ENCODE data around the gene MATK.
"Not testable (repeated sequence)": the region's sequence is repeated elsewhere in the genome, so short reads cannot be mapped to it uniquely, and the experiment has no call there.

Gene MATK

GRCh38 chr19:3770136-3770999, 15.8 kb downstream of the MATK start:
- DNase-seq = no peak

DNA sequence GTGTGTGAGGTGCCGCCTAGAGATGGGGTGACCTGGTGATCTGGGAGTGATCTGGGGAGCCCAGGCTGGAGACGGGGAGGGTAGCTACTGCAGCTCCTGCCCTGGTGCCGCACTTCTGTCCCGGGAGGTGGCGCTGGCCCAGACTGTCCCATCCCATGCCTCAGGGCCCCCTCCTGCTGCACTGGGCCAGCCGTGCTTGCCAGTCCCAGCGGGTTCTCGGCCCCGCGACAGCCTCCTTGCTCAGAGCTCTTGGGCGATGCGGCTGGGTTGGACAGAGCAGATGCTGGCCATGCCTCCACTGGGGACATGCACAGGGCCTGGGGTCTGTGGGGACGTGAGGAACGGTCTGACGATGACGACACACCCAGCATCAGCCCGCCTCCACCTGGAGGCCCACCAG, 16.7 kb downstream of the MATK start:
- DNase-seq = no peak

GRCh38 chr19:3768748-3769099, 17.5 kb downstream of the MATK start:
- no peak for DNase-seq

GRCh38 chr19:3768015-3768747, 18.0 kb downstream of the MATK start:
- no peak for DNase-seq

- no peak for DNase-seq
Measured at GRCh38 chr19:3767050-3767449, 19.1 kb downstream of the MATK start.

- DNase-seq = no peak
Measured at GRCh38 chr19:3766520-3766919, 19.7 kb downstream of the MATK start.

DNA sequence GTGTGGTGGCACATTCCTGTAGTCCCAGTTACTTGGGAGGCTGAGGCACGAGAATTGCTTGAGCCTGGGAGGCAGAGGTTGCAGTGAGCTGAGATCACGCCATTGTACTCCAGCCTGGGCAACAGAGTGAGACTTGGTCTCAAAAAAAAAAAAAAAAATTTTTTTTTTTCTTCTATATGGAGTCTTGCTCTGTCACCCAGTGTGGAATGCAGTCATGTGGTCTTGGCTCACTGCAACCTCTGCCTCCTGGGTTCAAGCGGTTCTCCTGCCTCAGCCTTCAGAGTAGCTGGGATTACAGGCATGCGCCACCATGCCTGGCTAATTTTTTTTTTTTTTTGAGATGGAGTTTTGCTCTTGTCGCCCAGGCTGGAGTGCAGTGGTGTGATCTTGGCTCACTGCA, 20.4 kb downstream of the MATK start:
- DNase-seq = not testable (repeated sequence)

DNA sequence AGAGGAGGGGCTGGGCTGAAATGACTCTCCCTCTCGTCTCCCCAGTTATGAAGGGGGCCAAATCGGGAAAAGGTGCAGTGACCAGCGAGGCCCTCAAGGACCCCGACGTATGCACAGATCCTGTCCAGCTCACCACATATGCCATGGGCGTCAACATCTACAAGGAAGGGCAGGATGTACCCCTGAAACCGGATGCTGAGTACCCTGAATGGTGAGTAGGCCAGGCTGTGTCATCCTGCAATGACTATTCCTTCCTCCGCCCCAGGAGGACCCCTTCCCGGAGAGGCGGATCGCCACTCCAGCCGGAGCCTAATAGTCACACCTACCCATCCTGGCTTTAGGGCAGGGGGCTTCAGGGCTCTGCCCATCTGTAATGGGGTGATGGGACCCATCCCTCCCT, 21.1 kb downstream of the MATK start:
- DNase-seq = no peak

DNA sequence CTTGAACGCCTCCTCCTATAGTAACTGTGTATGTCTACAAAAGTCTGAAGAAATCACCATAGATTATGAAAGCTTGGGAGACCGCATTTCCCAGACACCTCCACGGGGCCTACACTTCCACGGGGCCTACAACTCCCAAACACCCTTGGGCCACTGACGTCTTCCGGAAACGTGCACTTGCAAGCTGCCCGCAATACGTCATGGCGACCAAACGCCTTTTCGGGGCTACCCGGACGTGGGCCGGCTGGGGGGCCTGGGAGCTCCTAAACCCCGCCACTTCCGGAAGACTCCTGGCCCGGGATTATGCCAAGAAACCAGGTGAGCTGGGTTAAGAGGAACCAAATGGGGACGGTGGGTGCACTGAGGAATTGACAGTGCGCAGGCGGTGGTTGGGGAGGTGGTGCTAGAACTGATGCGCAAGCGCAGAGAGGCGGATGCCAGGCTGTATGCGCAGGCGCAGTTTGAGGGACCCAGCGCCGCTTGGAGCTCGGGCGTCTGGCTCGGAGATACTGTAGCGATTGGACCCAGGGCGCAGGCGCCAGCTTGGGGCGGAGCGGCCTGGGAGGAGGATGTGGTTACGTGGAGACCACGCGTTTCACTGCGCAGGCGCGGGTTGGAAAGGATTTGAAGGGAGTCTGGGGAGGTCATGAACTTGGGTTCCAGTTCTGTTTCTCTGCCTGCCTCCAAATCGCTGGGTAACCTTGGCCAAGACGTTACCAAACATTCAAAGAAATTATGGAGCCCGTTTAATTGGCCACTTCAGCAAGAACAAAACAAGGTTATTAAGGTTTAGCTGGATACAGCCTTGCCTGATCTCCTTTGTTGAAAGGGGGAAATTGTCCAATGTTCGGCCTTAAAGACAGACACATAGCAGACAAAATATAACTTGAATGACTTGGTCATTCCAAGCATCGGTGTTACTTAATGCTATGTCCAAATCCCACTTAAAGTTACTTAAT, 23.4 kb downstream of the MATK start, which contains the start of gene MRPL54:
Gene MRPL54 (plus strand): TSS at position 182 of the 959 bp plus-strand sequence. CDS start 19 bp downstream, at position 201.
- peak; percentile 99 for DNase-seq

DNA sequence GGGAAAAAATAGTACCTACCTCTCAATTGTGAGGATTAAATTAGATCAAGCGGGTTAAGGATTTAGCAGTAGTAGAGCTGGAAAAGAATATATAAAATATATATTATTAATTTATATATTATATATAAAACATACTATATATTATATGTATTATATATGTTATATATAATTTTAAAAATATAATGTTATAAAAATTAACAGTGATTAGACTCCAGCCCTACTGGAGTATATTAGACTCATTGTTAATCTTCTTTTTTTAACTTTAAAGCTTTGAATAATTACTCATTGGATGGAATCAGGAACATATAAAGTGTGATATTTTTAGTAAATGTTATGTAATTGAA, 24.1 kb downstream of the MATK start:
- DNase-seq = no peak

DNA sequence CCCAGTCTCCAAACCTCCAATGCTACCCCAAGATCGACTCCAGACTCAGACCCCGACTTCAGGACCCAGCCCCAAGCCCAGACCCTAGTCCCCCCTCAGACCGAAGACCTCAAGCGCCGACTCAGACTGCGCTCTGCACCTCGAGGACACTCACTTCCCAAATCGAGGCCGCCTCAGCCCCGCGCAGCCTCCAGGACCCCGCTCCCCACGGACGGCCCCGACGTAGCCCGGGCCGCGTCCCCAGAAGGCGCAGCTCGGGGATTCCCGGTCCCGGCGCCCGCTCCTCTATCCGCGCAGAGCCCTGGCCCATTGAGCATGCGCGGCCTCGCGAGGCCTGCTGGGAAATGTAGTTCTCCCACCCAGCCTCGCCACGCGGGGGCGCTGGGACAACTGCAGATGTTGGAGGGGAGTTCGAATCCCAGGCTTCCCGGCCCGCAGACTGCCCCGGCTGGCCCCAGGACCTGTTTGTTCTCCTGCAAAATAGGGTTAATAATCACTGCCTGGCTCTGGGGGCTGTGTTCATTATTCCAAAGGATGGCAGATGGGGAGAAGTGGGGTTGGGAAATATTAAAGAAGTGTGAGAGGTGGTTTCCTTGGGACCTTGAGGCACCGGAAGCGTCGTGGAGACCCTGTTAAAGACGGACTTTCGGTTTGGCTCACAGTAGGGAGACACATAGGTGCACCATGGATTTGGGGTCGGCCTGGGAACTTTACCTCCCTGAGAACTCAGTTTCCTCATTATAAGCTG, 24.6 kb downstream of the MATK start, which contains the start of gene APBA3:
Gene APBA3 (minus strand): TSS at position 311 of the 748 bp plus-strand sequence. CDS start 1,428 bp downstream, outside the sequence.
- DNase-seq = peak; percentile 88

DNA sequence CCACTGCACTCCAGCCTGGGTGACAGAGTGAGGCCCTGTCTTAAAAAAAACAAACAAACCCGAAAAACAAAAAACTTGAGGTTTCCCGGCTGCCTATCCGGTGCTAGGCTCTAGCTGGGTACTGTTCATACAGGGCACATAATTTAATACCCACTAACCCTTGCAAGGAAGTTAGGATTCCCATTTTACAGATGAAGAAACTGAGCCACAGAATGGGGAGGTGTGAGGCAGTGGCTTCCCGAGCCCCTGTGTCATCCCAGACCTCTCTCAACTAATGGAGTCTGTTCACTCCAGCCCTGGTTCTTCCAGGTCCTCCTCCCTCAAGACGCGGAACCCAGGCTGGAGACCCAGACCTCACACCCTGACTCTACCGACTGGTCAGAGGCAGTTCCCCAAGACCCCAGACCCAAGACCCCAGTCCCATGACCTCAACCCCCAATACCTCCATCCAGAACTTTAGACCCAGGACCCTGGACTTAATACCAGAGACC, 25.3 kb downstream of the MATK start:
- no peak for DNase-seq

GRCh38 chr19:3759482-3760254, 26.5 kb downstream of the MATK start:
- DNase-seq = no peak

- DNase-seq = not testable (repeated sequence)
Measured at GRCh38 chr19:3758297-3758696, 27.9 kb downstream of the MATK start.

DNA sequence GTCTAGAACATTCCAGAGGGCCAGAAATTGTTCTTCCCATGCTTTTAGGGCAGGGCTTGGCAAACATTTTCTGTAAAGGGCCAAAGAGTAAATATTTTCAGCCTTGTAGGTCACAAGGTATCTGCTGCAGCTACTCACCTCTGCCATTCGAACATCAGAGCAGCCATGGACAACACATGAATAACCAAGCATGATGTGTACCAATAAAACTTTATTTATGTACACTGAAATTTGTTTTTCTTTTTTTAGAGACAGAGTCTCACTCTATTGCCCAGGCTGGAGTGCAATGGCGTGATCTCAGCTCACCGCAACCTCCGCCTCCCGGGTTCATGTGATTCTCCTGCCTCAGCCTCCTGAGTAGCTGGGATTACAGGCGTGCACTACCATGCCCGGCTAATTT, 28.5 kb downstream of the MATK start:
- DNase-seq = not testable (repeated sequence)

GRCh38 chr19:3753631-3754410, 32.4 kb downstream of the MATK start:
- DNase-seq = no peak

DNA sequence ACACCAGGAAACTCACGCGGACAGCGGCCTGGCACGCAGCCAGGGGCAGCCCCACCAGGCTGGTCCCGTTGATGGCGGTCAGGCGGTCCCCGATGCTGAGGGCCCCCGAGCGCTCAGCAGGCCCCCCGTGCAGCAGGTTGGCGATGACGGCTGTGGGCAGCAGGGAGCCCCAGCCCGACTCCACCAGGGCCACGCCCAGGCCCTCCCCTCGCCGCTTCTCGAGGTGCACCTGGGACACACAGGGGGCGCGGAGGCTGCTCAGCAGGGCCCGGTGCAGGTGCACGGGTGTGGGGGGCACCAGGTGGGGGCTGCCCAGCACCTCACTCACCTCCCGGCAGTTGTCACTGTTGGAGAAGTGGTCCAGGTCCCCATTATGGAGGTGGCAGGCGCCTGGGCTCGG, 33.7 kb downstream of the MATK start:
- DNase-seq = no peak

GRCh38 chr19:3751236-3751635, 34.9 kb downstream of the MATK start:
- DNase-seq = no peak

DNA sequence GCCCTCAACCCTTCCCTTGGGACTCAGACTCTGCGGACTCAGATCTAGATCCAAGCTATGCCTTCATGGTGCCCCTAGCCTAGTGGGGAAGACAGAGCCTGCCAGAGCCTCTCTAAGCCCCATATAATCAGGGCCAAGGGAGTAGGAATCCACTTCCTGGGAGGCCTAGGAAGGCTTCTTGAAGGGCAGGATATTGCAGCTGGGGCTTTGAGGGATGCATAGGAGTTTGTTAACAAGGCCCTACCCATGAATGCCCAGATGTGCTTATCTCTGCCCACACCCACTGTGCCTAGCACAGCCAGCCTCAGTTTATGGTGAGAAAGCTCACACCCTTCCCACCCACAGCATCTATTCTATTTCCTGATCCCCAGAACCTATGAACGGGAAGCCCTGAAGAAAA, 36.0 kb downstream of the MATK start:
- no peak for DNase-seq

- no peak for DNase-seq
Measured at GRCh38 chr19:3748965-3749364, 37.2 kb downstream of the MATK start.
